ENCODE data around the gene ARHGAP18. TPM values are rescaled to one million over a fixed set of nuclear protein-coding genes. Genes with fewer than 3 reads are reported as not detected.

ARHGAP18 gene
- total and polyA plus RNA-seq, 2 experiments from 2014 or later, result 4.3 to 5.0 TPM

- no peaks in the 10 kb centered on the region for H3K9me3 Mint-ChIP-seq
- H3K27ac ChIP-seq (ENCODE audit: low read depth), result no peak overlapping the region
- no peak for ATAC-seq
Measured at GRCh38 chr6:129672341-129672682, 37.7 kb downstream of the ARHGAP18 start.

More at GRCh38 chr6:129672341-129672682, 37.7 kb downstream of the ARHGAP18 start:
- H4K20me1 ChIP-seq (replicated peaks; ENCODE audit: insufficient read depth), result no peaks in the 10 kb centered on the region
- no peaks in the 10 kb centered on the region for H3K36me3 ChIP-seq (ENCODE audit: insufficient read depth)
- H3K4me3 ChIP-seq, result no peak overlapping the region
- Mint-ChIP-seq H3K36me3 (ENCODE audit: low read depth) (no peaks in the 10 kb centered on the region), H3K4me1 (peaks cover 35% of the 10 kb centered on the region), H3K27me3 (ENCODE audit: insufficient read depth, low read depth, poor library complexity) (no peaks in the 10 kb centered on the region), H3K27ac (no peak overlapping the region; the same call in 1 of the 2 replicates), H3K4me3 (no peak overlapping the region)
- H3K27me3 ChIP-seq (ENCODE audit: insufficient read depth), result no peaks in the 10 kb centered on the region
- H3F3A ChIP-seq (replicated peaks; ENCODE audit: low read depth), result no peaks in the 10 kb centered on the region
- no peak overlapping the region for H3K4me2 ChIP-seq
- no peak for TF ChIP-seq ETS1 (IDR thresholded peaks at IDR 0.05)
- TF ChIP-seq CTCF (conservative IDR thresholded peaks at IDR 0.05; ENCODE audit: low read depth in 2 of 2), result no peak
- TF ChIP-seq REST (IDR thresholded peaks at IDR 0.05; ENCODE audit: unreplicated experiment), result no peak
- TF ChIP-seq STAT1 (IDR thresholded peaks at IDR 0.05; ENCODE audit: unreplicated experiment), result no peak
- no peak for TF ChIP-seq JUNB (IDR thresholded peaks at IDR 0.05; ENCODE audit: unreplicated experiment)
- no peak for TF ChIP-seq EZH2phosphoT487 (IDR thresholded peaks at IDR 0.05; ENCODE audit: unreplicated experiment)
- TF ChIP-seq CREB1 (CRISPR knock-in tag; IDR thresholded peaks at IDR 0.05; ENCODE audit: low read depth), result no peak
- TF ChIP-seq NANOG (IDR thresholded peaks at IDR 0.05; ENCODE audit: borderline replicate concordance), result no peak
- no peak for TF ChIP-seq POLR2AphosphoS5 (IDR thresholded peaks at IDR 0.05; ENCODE audit: low read depth)
- no peak for TF ChIP-seq EZH2 (IDR thresholded peaks at IDR 0.05; ENCODE audit: low read depth, unreplicated experiment)
- no peak for TF ChIP-seq ZNF462 (CRISPR knock-in tag; IDR thresholded peaks at IDR 0.05)
- TF ChIP-seq ZNF331 (CRISPR knock-in tag; IDR thresholded peaks at IDR 0.05; ENCODE audit: low read depth), result no peak
- TF ChIP-seq ZNF114 (CRISPR knock-in tag; IDR thresholded peaks at IDR 0.05), result no peak
- 0 out of 2 replicates have a peak overlapping the region, but pooled peaks have one; percentile 15 for H2AFZ ChIP-seq
- H3K4me1 ChIP-seq (ENCODE audit: insufficient read depth), result peaks cover 21% of the 10 kb centered on the region
- DNase-seq (ENCODE audit: low spot score), result no peak
- no peaks in the 10 kb centered on the region for H3K9me2 ChIP-seq (ENCODE audit: insufficient read depth)
- H3K79me2 ChIP-seq (replicated peaks; ENCODE audit: insufficient read depth), result no peaks in the 10 kb centered on the region
